Measurements from ENCODE around the gene NDUFA13. TPM values are rescaled to one million over a fixed set of nuclear protein-coding genes. Genes with fewer than 3 reads are reported as not detected.

The NDUFA13 gene
- total RNA-seq, 1 donor from 2014 or later = 182 TPM

- TF ChIP-seq CTCF (IDR thresholded peaks at IDR 0.05; ENCODE audit: insufficient read depth, low read length, severe bottlenecking) = no peak
- no peak for DNase-seq (ENCODE audit: low read depth)
- FAIRE-seq = no peak
- Histone ChIP-seq H3K27me3 (ENCODE audit: control insufficient read depth, insufficient read depth, low read length) (no peaks in the 10 kb centered on the region), H3K36me3 (ENCODE audit: control insufficient read depth, insufficient read depth, low read length) (peaks cover 12% of the 10 kb centered on the region), H3K4me3 (ENCODE audit: low read depth, low read length) (no peak overlapping the region)
Observed at GRCh38 chr19:19485998-19486290, 30.1 kb upstream of the NDUFA13 start.

- H3K36me3 ChIP-seq (ENCODE audit: control insufficient read depth, insufficient read depth, low read length) = peaks cover 15% of the 10 kb centered on the region
- FAIRE-seq (no peak), DNase-seq (ENCODE audit: low read depth) (no peak)
- H3K27me3 ChIP-seq (ENCODE audit: control insufficient read depth, insufficient read depth, low read length) = no peaks in the 10 kb centered on the region
- H3K4me3 ChIP-seq (ENCODE audit: low read depth, low read length) = no peak overlapping the region
- TF ChIP-seq CTCF (IDR thresholded peaks at IDR 0.05; ENCODE audit: insufficient read depth, low read length, severe bottlenecking) = no peak
Observed at GRCh38 chr19:19486343-19487076, 29.5 kb upstream of the NDUFA13 start.

GRCh38 chr19:19487077-19487949 is 28.7 kb upstream of the NDUFA13 start:
- no peak for DNase-seq (ENCODE audit: low read depth)
- no peak overlapping the region for H3K4me3 ChIP-seq (ENCODE audit: low read depth, low read length)
- H3K27me3 ChIP-seq (ENCODE audit: control insufficient read depth, insufficient read depth, low read length) = no peaks in the 10 kb centered on the region
- TF ChIP-seq CTCF (IDR thresholded peaks at IDR 0.05; ENCODE audit: insufficient read depth, low read length, severe bottlenecking) = no peak
- peaks cover 21% of the 10 kb centered on the region for H3K36me3 ChIP-seq (ENCODE audit: control insufficient read depth, insufficient read depth, low read length)
- no peak for FAIRE-seq

- DNase-seq (ENCODE audit: low read depth) (no peak), FAIRE-seq (no peak)
- H3K36me3 ChIP-seq (ENCODE audit: control insufficient read depth, insufficient read depth, low read length) = peaks cover 22% of the 10 kb centered on the region
- no peak for TF ChIP-seq CTCF (IDR thresholded peaks at IDR 0.05; ENCODE audit: insufficient read depth, low read length, severe bottlenecking)
- H3K4me3 ChIP-seq (ENCODE audit: low read depth, low read length) = no peak overlapping the region
- no peaks in the 10 kb centered on the region for H3K27me3 ChIP-seq (ENCODE audit: control insufficient read depth, insufficient read depth, low read length)
Observed at GRCh38 chr19:19487950-19488874, 27.8 kb upstream of the NDUFA13 start.

- peaks cover 24% of the 10 kb centered on the region for H3K36me3 ChIP-seq (ENCODE audit: control insufficient read depth, insufficient read depth, low read length)
- TF ChIP-seq CTCF (IDR thresholded peaks at IDR 0.05; ENCODE audit: insufficient read depth, low read length, severe bottlenecking) = no peak
- H3K27me3 ChIP-seq (ENCODE audit: control insufficient read depth, insufficient read depth, low read length) = no peaks in the 10 kb centered on the region
- H3K4me3 ChIP-seq (ENCODE audit: low read depth, low read length) = no peak overlapping the region
- peak; percentile 86 for DNase-seq (ENCODE audit: low read depth)
- FAIRE-seq = peak; percentile 66
Observed at GRCh38 chr19:19488875-19489690, 26.9 kb upstream of the NDUFA13 start.

Data from bronchial epithelial cell (primary cell).